ENCODE data around the gene EYS. TPM values are rescaled to one million over a fixed set of nuclear protein-coding genes. Genes with fewer than 3 reads are reported as not detected.

EYS gene
- total RNA-seq, 1 experiment from 2014 or later = 1.5 TPM

- no peaks in the 10 kb centered on the region for H3K27me3 Mint-ChIP-seq (ENCODE audit: insufficient read depth, unreplicated experiment)
- H3K4me1 Mint-ChIP-seq (ENCODE audit: insufficient read depth, unreplicated experiment) = no peaks in the 10 kb centered on the region
- DNase-seq (ENCODE audit: unreplicated experiment) = no peak
- H3K27ac Mint-ChIP-seq (ENCODE audit: low read depth, unreplicated experiment) = no peak overlapping the region
- no peak overlapping the region for H3K4me3 Mint-ChIP-seq (ENCODE audit: unreplicated experiment)
- ChIA-PET POLR2A (no interaction called here), CTCF (interaction anchor here (1.2 kb wide), 1 partner anchor 321 kb away, joined by 9 read pairs; no protein-coding TSS in a partner anchor)
- TF ChIP-seq CTCF (IDR thresholded peaks at IDR 0.05; ENCODE audit: unreplicated experiment) = no peak
- intact Hi-C loops (cut with micrococcal nuclease) = loop anchor here (5.0 kb wide), 1 partner anchor 722 kb away; no protein-coding TSS in a partner anchor
- BruUV-seq (replicated peaks) = no TSS peak
- no peaks in the 10 kb centered on the region for H3K36me3 Mint-ChIP-seq (ENCODE audit: insufficient read depth, unreplicated experiment)
- peaks cover 15% of the 10 kb centered on the region for H3K9me3 Mint-ChIP-seq (ENCODE audit: unreplicated experiment)
Observed at GRCh38 chr6:64010010-64010409, 1697.0 kb downstream of the EYS start.

GRCh38 chr6:64006246-64006645 lies 1700.8 kb downstream of the EYS start:
- Mint-ChIP-seq H3K27ac (ENCODE audit: low read depth, unreplicated experiment) (no peak overlapping the region), H3K9me3 (ENCODE audit: unreplicated experiment) (peaks cover 22% of the 10 kb centered on the region), H3K36me3 (ENCODE audit: insufficient read depth, unreplicated experiment) (no peaks in the 10 kb centered on the region), H3K4me3 (ENCODE audit: unreplicated experiment) (no peak overlapping the region), H3K27me3 (ENCODE audit: insufficient read depth, unreplicated experiment) (no peaks in the 10 kb centered on the region), H3K4me1 (ENCODE audit: insufficient read depth, unreplicated experiment) (no peaks in the 10 kb centered on the region)
- no TSS peak for BruUV-seq (replicated peaks)
- intact Hi-C loops (cut with micrococcal nuclease) = no loop called here
- no peak for DNase-seq (ENCODE audit: unreplicated experiment)
- ChIA-PET CTCF (no interaction called here), POLR2A (no interaction called here)
- TF ChIP-seq CTCF (IDR thresholded peaks at IDR 0.05; ENCODE audit: unreplicated experiment) = no peak

GRCh38 chr6:64000818-64001491 lies 1706.1 kb downstream of the EYS start:
- DNase-seq (ENCODE audit: unreplicated experiment) = no peak

GRCh38 chr6:63999613-64000012 lies 1707.4 kb downstream of the EYS start:
- ChIA-PET POLR2A (no interaction called here), CTCF (no interaction called here)
- no TSS peak for BruUV-seq (replicated peaks)
- no peak for DNase-seq (ENCODE audit: unreplicated experiment)
- no peak overlapping the region for H3K4me3 Mint-ChIP-seq (ENCODE audit: unreplicated experiment)
- intact Hi-C loops (cut with micrococcal nuclease) = no loop called here
- peaks cover 7% of the 10 kb centered on the region for H3K9me3 Mint-ChIP-seq (ENCODE audit: unreplicated experiment)
- no peaks in the 10 kb centered on the region for H3K36me3 Mint-ChIP-seq (ENCODE audit: insufficient read depth, unreplicated experiment)
- H3K27ac Mint-ChIP-seq (ENCODE audit: low read depth, unreplicated experiment) = no peak overlapping the region
- no peak for TF ChIP-seq CTCF (IDR thresholded peaks at IDR 0.05; ENCODE audit: unreplicated experiment)
- H3K27me3 Mint-ChIP-seq (ENCODE audit: insufficient read depth, unreplicated experiment) = no peaks in the 10 kb centered on the region
- H3K4me1 Mint-ChIP-seq (ENCODE audit: insufficient read depth, unreplicated experiment) = no peaks in the 10 kb centered on the region

More at GRCh38 chr6:64000818-64001491, 1706.1 kb downstream of the EYS start:
- POLR2A ChIA-PET = no interaction called here
- CTCF ChIA-PET = interaction anchor here (0.5 to 1.6 kb wide), 5 partner anchors 11 to 1788 kb away, joined by 3 to 5 read pairs (median 4); no protein-coding TSS in a partner anchor
- H3K27ac Mint-ChIP-seq (ENCODE audit: low read depth, unreplicated experiment) = no peak overlapping the region
- H3K9me3 Mint-ChIP-seq (ENCODE audit: unreplicated experiment) = peaks cover 15% of the 10 kb centered on the region
- intact Hi-C loops (cut with micrococcal nuclease) = no loop called here
- no peak for TF ChIP-seq CTCF (IDR thresholded peaks at IDR 0.05; ENCODE audit: unreplicated experiment)
- no TSS peak for BruUV-seq (replicated peaks)
- H3K27me3 Mint-ChIP-seq (ENCODE audit: insufficient read depth, unreplicated experiment) = no peaks in the 10 kb centered on the region
- no peak overlapping the region for H3K4me3 Mint-ChIP-seq (ENCODE audit: unreplicated experiment)
- H3K4me1 Mint-ChIP-seq (ENCODE audit: insufficient read depth, unreplicated experiment) = no peaks in the 10 kb centered on the region
- no peaks in the 10 kb centered on the region for H3K36me3 Mint-ChIP-seq (ENCODE audit: insufficient read depth, unreplicated experiment)

All from MCF 10A (cell line).